ENCODE measurements around the gene TAMALIN. TPM values are rescaled to one million over a fixed set of nuclear protein-coding genes. Genes with fewer than 3 reads are reported as not detected.

The TAMALIN gene
- total RNA-seq, 4 donors from 2014 or later, result 11.8 to 18.0 (median 16.1) TPM

DNA sequence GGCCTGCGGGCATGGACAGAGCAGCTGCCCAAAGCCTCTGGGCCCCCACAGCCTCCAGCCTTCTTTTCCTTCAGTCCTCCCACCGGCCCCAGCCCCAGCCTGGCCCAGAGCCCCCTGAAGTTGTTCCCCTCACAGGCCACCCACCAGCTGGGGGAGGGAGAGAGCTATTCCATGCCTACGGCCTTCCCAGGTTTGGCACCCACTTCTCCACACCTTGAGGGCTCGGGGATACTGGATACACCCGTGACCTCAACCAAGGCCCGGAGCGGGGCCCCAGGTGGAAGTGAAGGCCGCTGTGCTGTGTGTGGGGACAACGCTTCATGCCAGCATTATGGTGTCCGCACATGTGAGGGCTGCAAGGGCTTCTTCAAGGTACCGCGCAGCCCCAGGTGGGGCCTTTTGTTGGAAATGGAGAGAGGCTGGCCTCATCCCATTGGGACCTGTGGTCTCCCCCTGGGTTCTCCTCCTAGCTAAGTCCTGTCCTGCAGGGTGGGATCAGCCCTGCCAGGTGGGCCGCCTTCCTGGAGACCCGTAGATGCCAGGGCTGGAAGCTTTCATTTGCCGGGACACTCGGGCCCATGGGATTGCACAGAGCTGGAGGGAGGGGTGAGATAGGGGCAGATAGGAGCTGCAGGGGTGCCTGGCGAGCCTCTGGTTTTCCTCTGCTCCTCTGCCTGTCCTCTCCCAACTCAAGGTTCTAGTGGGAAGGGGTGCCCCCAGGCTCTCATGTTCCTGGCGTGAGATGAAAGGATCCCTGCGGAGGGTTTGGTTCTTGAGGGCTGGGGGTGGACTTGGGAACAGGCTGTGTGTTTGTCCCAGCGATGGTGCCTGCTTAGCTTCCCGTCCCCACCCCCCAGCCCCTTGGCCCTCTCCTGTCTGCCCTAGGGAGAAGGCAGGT, 48.3 kb downstream of the TAMALIN start:
- WGBS, 2 donors (ENCODE audit: low coverage in 1 of 2), result 80 to 100% methylated on average over 1 of the region's 21 CpGs
- H3K27ac ChIP-seq, result peak overlapping the region; percentile 11 to 100 (median 97)
- no peaks in the 10 kb centered on the region for H3K27me3 ChIP-seq
- H3K9me3 ChIP-seq, result no peaks in the 10 kb centered on the region
- ATAC-seq, result no peak
- H3K36me3 ChIP-seq, result peaks cover 0 to 63% of the 10 kb centered on the region in 2 donors
- H3K4me3 ChIP-seq, result peak overlapping the region in 1 of 2 donors; percentile 70
- peak in 1 of 2 donors; percentile 9 for TF ChIP-seq POLR2A (IDR thresholded peaks at IDR 0.05)
- TF ChIP-seq, protein P1, sequence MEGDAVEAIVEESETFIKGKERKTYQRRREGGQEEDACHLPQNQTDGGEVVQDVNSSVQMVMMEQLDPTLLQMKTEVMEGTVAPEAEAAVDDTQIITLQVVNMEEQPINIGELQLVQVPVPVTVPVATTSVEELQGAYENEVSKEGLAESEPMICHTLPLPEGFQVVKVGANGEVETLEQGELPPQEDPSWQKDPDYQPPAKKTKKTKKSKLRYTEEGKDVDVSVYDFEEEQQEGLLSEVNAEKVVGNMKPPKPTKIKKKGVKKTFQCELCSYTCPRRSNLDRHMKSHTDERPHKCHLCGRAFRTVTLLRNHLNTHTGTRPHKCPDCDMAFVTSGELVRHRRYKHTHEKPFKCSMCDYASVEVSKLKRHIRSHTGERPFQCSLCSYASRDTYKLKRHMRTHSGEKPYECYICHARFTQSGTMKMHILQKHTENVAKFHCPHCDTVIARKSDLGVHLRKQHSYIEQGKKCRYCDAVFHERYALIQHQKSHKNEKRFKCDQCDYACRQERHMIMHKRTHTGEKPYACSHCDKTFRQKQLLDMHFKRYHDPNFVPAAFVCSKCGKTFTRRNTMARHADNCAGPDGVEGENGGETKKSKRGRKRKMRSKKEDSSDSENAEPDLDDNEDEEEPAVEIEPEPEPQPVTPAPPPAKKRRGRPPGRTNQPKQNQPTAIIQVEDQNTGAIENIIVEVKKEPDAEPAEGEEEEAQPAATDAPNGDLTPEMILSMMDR (IDR thresholded peaks at IDR 0.05), result no peak
- peaks cover 0 to 91% (median 9%) of the 10 kb centered on the region in 3 donors for H3K4me1 ChIP-seq

DNA sequence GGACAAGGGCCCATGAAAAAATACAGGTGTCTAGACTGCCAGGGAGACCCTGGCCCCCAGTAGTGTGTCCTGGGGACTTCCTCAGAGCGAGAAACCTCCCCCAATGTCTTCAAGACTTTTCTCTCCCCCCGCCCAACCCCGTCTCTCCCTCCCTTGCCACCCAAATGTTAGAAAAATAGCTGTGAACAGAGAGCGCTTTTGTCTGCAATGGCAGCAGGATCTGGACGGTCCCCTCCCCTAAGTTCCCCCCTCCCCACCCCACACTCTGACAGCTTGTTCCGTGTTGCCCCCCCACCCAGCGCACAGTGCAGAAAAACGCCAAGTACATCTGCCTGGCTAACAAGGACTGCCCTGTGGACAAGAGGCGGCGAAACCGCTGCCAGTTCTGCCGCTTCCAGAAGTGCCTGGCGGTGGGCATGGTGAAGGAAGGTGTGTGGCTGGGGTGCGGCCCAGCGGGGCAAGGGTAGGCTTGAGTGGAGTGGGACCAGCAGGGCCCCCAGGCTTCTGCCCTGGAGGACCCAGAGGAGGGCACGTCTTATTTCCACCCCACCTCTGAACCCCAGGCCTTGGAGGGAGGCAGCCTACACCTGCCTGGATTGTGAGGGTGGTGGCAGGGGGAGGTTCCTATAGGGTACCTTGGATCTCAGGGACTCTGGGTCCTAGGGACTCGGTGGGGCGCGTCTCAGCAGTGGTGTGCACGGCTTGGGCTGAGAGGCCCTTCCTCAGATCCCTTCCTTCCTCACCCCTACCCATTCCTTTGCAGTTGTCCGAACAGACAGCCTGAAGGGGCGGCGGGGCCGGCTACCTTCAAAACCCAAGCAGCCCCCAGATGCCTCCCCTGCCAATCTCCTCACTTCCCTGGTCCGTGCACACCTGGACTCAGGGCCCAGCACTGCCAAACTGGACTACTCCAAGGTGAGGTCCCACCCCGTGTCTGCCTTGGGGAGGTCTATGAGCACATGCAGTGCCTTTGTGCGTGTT, 49.3 kb downstream of the TAMALIN start:
- TF ChIP-seq, protein P1 (IDR thresholded peaks at IDR 0.05), result no peak
- TF ChIP-seq POLR2AphosphoS5 (IDR thresholded peaks at IDR 0.05) (peak; percentile 15), POLR2A (IDR thresholded peaks at IDR 0.05) (peak in 1 of 2 donors; percentile 11), EP300 (IDR thresholded peaks at IDR 0.05) (no peak)
- H3K4me3 ChIP-seq, result peak overlapping the region in 1 of 2 donors; percentile 70
- peaks cover 0 to 64% of the 10 kb centered on the region in 2 donors for H3K36me3 ChIP-seq
- no peaks in the 10 kb centered on the region for H3K9me3 ChIP-seq
- WGBS, 2 donors (ENCODE audit: low coverage in 1 of 2), result 60% methylated on average over 3 of the region's 27 CpGs; no CpG with 5 or more reads in 1 of the 2 donors
- peak; percentile 0 for ATAC-seq
- peak overlapping the region; percentile 17 to 100 (median 97) for H3K27ac ChIP-seq
- no peaks in the 10 kb centered on the region for H3K27me3 ChIP-seq
- peaks cover 0 to 85% (median 5%) of the 10 kb centered on the region in 3 donors for H3K4me1 ChIP-seq

- 0 to 80% methylated on average over 1 to 6 of the region's 23 CpGs for WGBS, 2 donors (ENCODE audit: low coverage in 1 of 2)
- H3K27ac ChIP-seq, result peak overlapping the region; percentile 17 to 100 (median 97)
- TF ChIP-seq POLR2A (IDR thresholded peaks at IDR 0.05) (no peak), POLR2AphosphoS5 (IDR thresholded peaks at IDR 0.05) (no peak), EP300 (IDR thresholded peaks at IDR 0.05) (no peak)
- TF ChIP-seq, protein P1 (IDR thresholded peaks at IDR 0.05), result no peak
- peak; percentile 2 for ATAC-seq
- no peaks in the 10 kb centered on the region for H3K27me3 ChIP-seq
- H3K9me3 ChIP-seq, result no peaks in the 10 kb centered on the region
- peaks cover 0 to 64% of the 10 kb centered on the region in 2 donors for H3K36me3 ChIP-seq
- peak overlapping the region in 1 of 2 donors; percentile 36 for H3K4me3 ChIP-seq
- H3K4me1 ChIP-seq, result peaks cover 0 to 82% (median 5%) of the 10 kb centered on the region in 3 donors
Observed at GRCh38 chr12:52056801-52057637, 50.3 kb downstream of the TAMALIN start.

Measured in gastroesophageal sphincter (tissue), 4 donors.